Measurements from ENCODE around the gene TNIK.

GRCh38 chr3:171095063-171095462, 365.1 kb downstream of the TNIK start:
- no peak for TF ChIP-seq CTCF (IDR thresholded peaks at IDR 0.05; ENCODE audit: low read depth, low read length)
- no peak for TF ChIP-seq EZH2phosphoT487 (IDR thresholded peaks at IDR 0.05; ENCODE audit: low read depth)
